GM18909 (cell line): ENCODE results near the gene DTNBP1.

Experiments
- ATAC-seq: cut with Tn5 transposase; IDR thresholded peaks from one replicate; pipeline ENCODE4 v1.9.1; 2021; ENCODE audit warnings: mild to moderate bottlenecking; ENCODE audit not compliant: unreplicated experiment, poor library complexity

Gene DTNBP1

DNA sequence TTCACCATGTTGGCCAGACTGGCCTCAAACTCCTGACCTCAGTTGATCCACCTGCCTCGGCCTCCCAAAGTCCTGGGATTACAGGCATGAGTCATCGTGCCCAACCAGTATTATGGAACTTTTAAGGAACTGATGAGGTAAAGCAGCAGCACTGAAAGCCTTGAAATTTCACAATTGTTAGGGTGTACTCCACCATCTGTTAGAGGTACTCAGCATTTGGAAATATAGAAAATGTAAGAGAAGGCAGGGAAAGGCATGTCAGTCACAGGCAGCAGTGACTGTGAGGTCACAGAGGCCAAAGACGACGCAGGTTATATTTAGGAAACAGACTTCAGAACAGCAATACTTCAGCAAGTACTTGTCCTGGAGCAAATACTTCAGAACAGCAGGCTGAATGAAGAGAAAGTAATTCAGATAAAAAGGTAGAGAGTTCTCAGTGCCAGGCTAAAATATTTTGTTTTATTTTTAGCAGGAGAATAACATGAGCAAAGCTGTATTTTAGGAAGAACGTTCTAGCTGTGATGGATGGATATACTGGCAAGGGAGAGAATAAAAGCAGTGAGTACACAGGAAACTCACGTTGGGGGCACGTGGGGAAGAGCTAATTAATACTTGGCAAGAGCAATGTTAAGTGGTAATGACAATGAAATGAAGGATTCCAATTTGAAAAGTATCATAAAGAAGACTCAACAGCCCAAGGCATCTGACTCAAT is 67.2 kb downstream of the DTNBP1 start:
- no peak for ATAC-seq

GRCh38 chr6:15594512-15595259 is 68.1 kb downstream of the DTNBP1 start:
- ATAC-seq, result no peak

DNA sequence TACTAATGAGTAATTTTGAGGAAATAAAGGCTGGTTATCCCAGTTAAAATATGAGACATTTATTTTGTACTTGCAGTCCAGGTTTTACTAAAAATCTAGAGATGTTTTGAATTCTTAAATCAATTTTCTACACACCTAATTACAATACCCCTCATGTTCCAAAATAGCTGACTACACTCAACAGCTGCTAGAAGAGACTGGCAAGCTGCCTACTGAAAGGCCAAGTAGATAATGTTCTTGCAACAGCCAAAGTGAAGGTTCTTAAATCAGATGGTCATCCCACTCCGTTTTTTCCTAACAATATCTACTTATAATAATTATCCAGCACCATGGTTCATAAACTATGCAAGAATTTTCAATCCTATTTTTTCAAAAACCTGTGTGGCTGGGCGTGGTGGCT is 69.0 kb downstream of the DTNBP1 start:
- no peak for ATAC-seq

- ATAC-seq, result no peak
Observed at GRCh38 chr6:15592610-15593009, 70.2 kb downstream of the DTNBP1 start.

DNA sequence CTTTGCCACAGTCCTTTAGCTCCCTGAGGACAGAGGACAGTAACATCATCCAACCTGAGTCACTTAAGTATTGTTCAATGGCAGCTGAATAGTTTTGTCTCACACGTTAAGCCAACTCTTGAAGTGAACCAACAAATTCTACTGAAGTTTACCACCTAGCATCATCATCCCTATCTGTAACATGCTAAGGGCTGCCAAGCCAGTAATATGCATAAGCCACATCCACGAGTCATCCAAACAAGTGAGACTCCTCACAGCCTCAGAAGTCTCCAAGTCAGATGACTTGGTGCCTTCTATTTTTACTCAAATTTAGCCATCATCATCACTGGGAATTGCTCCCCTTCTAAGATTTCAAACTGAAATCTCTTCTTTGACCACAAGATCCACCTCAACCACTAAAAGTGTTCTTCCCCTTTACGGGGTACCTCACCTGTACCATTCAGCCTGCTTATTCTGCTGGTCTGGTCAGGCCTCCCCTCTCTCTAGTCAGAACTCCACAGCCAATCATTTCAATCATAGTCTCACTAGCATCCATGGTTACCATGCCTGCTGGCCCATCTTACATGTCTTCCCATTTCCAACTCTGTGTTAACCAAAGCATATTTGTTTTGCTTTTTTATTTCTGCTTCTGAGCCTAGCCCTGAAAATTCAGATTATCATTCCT is 73.7 kb downstream of the DTNBP1 start:
- no peak for ATAC-seq

DNA sequence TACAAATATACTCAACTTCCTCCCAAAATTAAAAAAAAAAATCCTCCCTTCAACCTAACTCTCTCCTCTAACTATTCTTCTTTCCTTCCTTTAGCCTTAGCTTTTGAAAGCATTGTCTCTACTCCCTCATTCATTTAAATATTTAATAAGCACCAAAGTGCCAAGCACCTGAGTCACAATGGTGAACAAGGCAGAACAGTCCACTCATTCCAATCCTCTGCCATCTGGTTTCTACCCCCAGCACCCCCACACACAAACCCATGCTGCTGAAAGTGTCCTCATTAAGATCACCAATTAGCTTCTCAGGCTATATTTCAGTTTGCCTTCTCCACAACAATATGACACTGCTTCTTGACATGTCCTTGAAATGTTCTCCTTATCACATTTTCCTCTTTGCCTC is 76.3 kb downstream of the DTNBP1 start:
- ATAC-seq, result no peak

- ATAC-seq, result no peak
Observed at GRCh38 chr6:15585760-15586214, 77.0 kb downstream of the DTNBP1 start.

DNA sequence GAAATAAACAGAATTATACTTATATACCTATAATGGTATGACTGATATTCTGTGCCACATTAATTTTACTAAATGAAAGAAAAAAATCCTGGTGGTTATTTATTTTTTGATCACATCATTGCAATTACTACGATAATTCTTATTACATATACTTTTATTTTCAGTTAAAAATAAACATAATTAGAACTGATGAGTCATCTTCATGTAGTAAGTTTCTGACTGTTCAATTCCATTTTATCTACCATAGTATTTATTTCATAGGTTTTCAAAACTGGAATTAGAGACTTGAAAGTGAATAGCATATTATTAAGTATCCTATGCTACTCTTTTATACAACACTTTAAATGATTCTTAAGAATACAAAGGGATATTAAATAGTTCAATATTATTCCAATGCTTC is 80.3 kb downstream of the DTNBP1 start:
- no peak for ATAC-seq

DNA sequence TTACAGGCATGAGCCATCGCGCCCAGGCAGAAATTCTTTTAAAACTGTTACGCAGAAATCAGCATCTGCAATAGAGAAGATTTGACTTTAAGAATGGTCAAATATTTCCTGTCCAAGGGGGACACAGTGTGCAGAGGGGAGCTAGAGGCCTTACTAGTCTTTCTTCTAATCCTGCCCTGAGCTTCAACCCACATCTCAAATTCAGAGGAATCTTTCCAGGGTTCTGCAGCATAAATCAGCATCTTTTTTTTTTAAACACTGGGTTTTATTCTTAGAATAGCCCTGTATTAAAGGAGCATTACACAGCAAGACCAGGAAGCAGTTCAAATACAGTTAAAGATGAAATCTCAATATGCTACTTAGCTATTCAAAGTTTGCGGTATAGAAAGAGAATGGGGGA is 81.1 kb downstream of the DTNBP1 start:
- no peak for ATAC-seq

DNA sequence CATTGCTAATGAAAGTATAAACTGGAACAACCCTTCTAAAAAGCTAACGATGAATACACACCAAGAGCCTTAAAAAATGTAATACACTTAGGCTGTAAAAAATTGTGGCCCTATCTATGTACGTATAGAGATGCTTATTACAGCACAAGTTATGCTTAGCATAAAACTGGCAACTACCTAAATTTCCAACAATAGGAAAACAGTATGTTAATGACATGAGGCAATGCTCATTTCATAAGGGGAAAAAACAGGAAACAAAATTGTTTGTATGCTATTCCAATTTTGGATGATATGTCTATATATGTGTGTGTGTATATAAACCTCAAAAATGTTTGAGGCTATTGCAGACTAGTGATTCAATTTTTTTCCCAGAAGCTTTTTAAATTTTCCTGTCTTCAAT is 82.5 kb downstream of the DTNBP1 start:
- ATAC-seq, result no peak

DNA sequence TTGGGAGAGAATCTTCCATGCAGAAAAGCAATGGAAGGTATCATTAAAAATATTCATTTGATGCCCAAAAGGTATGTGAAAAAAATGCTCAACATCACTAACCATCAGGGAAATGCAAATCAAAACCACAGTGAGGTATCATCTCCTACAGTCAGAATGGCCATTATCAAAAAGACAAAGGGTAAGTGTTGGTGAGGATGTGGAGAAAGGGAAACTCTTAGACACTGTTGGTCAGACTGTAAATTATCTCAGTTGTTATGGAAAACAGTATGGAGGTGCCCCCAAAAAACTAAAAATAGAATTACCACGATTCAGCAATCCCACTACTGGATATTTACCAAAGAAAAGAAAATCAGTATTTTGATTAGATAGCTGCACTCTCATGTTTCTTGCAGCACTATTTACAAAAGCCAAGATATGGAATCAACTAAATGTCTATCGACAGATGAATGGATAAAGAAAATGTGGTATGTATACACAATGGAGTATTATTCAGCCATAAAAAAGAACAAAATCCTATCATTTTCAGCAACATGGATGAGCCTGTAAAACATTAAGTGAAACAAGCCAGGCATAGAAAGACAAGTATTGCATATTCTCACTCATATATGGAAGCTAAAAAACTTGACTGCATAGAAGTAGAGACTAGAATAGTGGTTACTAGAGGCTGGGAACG is 84.0 kb downstream of the DTNBP1 start:
- no peak for ATAC-seq

GRCh38 chr6:15577550-15578171 is 85.2 kb downstream of the DTNBP1 start:
- ATAC-seq, result no peak

DNA sequence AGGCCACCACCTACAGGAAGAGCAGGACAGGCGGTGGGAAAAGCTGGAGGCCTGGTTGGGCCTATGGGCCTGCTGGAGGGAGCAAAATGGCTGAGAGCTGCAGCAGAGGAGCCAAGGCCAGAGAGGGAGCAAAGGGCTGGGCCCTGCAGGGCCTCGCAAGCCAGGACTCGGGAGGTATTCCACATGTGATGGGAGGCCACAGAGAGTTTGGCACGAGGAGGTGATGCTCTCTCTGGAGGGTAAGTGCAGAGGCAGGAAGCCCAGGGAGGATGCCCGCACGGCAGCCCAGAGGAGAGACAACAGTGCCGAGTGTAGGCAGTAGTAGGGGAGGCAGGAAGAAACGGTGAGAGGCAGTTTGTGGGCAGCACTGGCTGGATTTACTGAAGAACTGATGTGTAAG is 85.7 kb downstream of the DTNBP1 start:
- ATAC-seq, result no peak

DNA sequence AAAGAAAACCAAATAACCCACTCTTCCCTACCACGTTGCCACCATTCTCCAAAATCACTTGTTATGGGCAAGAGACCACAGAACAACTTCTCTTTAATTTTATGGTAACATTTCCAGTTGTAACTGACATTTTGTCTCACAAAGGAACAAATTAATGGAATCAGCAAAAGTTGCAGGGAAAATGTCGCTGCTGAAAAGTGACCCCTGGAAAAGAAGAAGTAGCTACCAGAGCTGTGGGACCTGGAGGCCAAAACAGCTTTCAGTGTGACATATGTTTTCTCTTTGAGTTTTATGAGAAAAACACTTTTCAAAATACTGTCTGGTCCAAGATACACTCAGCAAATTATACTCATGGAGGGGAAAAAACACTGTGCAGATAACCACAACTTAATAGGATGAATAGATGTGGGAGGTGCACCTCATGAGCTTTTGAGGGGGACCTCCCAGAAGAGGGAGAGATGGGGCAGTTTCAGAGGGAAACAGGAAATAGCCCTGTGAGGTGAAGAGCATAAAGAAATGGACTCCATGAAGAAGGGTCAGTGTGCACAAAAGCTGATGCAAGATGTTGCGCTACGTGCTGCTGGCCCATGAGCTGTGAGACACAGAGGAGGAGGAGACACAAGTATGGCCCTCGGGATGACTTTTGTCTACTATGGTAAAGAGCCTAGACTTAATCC is 87.3 kb downstream of the DTNBP1 start:
- ATAC-seq, result no peak

DNA sequence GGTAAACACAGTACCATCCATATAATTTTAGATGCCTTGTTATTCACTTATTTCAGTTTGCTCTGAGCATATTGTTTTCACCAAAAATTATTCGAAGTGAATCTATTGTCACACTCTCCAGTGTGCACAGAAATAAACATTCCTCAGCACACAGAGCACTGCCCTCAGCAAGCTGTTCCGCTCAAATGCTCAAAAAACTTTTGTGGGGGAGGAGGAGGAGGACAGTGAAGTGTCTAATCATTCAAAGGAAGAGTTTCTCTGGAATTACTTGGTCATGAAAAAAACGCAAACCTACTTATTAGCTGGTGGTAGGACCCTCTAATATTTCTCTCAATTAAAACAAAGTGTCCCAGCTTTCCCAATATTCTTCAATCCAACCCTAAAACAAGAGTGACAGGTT is 88.3 kb downstream of the DTNBP1 start:
- ATAC-seq, result no peak

DNA sequence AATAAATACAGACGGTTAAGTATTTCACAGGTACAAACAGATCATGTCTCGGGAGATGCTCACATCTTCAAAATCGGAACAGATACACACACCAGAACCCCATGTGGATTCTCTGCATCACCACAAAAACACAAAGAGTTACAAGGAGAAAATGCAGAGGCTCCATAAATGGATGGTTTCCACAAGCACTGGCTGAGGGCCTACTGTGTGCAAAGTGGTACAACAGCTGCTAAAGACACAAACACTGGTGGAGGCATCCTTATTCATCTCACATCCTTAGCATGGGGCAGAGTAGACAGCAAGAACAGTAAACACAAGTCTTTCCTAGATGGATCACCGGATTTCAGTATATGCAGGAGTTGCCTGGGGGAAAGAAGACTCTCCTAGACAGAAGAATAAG is 88.8 kb downstream of the DTNBP1 start:
- ATAC-seq, result no peak

DNA sequence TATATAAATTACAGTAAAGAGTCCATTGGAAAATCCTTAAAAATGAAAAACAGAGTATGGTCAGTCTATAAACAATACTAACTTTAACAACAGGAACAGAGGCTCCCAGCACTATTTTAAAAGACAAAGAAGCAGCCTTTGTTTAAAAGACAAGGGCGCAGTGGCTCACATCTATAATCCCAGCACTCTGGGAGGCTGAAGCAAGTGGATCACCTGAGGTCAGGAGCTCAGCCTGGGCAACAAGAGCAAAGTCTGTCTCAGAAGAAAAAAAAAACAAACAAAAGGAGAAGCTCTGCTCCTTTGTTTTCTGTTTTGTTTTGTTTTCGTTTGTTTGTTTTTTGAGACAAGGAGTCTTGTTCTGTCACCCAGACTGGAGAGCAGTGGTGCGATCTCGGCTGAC is 89.4 kb downstream of the DTNBP1 start:
- no peak for ATAC-seq

DNA sequence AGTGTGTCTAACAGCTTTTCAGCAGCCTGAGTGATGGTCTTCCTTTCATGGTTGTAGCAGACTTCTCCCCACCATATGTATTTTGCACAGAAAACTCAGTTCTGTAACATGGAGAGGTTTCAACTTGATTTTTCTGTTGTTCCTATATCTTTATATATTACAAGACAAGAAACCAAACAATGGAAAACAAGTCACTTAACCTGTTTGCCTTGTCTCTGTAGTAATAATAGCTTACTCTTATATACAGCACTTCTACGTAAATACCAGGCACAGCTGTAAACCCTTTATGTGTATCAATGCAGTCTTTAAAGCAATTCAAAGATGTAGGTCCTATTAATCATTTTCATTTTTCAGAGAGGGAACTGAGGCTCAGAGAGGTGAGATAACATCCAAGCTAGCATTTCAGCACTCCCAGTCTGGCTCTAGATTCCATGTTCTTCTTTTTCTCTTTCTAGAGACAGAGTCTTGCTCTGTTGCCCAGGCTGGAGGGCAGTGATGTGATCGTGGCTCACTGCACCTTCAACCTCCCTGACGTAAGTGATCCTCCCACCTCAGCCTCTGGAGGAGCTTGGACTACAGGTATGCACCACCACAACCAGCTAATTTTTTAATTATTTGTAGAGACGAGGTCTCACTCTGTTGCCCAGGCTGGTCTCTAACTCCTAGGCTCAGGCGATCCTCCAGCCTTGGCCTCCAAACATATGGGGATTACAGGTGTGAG is 90.4 kb downstream of the DTNBP1 start:
- no peak for ATAC-seq

DNA sequence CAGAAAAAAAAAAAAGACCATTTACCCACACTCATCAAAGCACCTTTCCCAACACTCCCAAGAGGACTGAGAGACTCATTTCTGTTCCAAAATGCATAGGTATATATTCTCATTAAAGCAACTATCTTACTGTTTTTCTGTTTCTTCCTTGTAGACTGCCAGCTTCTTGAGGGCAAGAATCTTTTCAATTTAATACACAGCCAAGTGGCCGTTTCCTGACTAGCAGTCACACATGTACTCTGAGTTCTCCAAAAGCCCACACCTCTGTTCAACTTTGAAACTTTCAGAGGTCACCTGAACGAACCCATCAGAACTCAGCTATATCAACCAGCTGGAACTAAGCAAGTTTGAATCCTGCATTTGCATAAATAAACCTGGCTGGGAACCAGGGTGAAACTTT is 92.7 kb downstream of the DTNBP1 start:
- ATAC-seq, result no peak
